Stimulated activated CD8-positive, alpha-beta memory T cell treated with anti-CD3 and anti-CD28 coated beads, Interleukin-12 subunit alpha, Interleukin-12 subunit beta, amount 100 ng/mL, for 4 hours (primary cell): ENCODE data around the gene YEATS2.

Experiments
- DNase-seq: peaks from one replicate; pipeline ENCODE4 v3.0.0-alpha.2; 2020; ENCODE audit warnings: low read depth

YEATS2 gene

DNA sequence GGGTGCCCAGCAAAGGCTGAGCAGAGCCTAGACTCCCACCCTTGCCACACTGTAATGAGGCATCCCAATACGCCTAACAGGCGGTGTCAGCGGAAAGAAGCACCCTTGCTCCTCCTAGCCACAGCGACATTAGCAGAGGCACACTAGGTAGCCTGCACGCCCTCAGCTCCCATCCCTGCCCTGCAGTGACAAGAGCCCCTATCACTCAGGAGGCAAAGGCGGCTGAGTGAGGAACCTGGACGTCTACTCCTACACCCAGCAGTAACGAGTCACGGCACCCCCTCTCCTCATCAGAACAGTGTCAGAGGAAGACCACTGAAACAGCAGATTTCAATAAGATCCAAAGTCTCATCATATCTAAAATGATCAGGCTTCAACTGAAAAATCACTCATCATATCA is 139.8 kb downstream of the YEATS2 start:
- no peak for DNase-seq

GRCh38 chr3:183837894-183838293 is 140.3 kb downstream of the YEATS2 start:
- no peak for DNase-seq

DNA sequence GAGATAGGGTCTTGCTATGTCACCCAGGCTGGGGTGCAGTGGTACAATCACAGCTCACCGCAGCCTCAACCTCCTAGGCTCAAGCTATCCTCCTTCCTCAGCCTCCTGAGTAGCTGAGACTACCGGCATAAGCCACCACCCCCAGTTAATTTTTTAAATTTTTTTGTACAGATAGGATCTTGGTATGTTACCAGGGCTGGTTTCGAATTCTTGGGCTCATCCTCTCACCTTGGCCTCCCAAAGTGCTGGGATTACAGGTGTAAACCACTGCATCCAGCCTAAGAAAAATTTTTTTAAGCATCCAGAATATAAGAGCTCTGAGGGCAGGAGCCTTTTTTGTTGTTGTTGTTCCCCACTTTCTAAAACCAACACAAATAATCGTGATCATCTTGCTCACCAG is 142.2 kb downstream of the YEATS2 start:
- DNase-seq = no peak

- DNase-seq = no peak
Measured at GRCh38 chr3:183844606-183845005, 147.0 kb downstream of the YEATS2 start.

GRCh38 chr3:183845090-183845489 is 147.5 kb downstream of the YEATS2 start:
- DNase-seq = no peak

GRCh38 chr3:183845608-183846288 is 148.2 kb downstream of the YEATS2 start:
- no peak for DNase-seq

DNA sequence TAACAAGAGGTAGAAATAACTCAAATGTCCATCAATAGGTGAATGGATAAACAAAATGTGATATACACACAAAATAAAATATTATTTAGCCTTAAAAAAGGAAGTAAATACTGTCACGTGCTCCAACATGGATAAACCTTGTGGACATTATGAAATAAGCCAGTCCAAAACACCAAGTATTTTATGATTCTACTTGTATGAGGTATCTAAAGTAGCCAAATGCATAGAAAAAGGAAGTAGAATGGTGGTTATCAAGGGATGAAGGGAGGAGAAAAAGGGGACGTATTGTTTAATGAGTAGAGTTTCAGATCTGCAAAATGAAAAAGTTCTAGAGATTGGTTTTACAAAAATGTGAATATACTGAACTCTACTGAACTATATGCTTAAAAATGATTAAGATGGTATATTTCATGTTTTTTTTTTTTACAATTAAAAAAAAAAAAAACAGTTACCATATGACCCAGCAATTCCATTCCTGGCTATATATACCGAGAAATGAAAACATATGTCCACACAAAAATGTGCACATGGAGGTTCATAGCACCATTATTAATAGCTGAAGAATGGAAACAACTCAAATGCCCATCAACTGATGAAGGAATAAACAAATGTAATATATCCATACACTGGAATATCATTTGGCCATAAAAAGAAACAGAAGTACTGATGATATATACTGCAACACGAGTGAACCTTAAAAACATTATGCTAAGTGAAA is 156.9 kb downstream of the YEATS2 start:
- no peak for DNase-seq

DNA sequence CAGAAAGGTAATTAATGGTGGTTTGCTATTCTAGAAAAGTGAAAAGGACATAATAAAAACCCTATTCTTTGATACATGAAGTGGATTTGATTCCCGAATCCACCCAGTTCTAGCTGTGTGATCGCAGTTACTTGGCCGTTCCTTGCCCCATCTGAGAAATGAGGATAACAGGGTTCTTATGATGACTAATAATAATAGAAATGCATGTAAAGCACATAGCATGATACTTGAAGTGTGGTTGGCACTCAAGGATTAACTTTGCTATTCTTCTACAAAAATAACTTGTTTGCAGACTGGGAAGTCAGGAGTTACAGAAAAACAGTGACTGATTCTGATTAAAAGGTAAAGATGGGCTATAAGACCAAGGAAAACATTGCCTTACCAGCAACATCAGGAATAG is 160.3 kb downstream of the YEATS2 start:
- DNase-seq = no peak
